GM21576 (cell line): ENCODE results near the gene ABCA1.
"Not testable (repeated sequence)": the region's sequence is repeated elsewhere in the genome, so short reads cannot be mapped to it uniquely, and the experiment has no call there.

Experiments
- ATAC-seq: cut with Tn5 transposase; IDR thresholded peaks from one replicate; pipeline ENCODE4 v1.9.1; 2021; ENCODE audit warnings: mild to moderate bottlenecking, moderate library complexity; ENCODE audit not compliant: unreplicated experiment

ABCA1 gene

DNA sequence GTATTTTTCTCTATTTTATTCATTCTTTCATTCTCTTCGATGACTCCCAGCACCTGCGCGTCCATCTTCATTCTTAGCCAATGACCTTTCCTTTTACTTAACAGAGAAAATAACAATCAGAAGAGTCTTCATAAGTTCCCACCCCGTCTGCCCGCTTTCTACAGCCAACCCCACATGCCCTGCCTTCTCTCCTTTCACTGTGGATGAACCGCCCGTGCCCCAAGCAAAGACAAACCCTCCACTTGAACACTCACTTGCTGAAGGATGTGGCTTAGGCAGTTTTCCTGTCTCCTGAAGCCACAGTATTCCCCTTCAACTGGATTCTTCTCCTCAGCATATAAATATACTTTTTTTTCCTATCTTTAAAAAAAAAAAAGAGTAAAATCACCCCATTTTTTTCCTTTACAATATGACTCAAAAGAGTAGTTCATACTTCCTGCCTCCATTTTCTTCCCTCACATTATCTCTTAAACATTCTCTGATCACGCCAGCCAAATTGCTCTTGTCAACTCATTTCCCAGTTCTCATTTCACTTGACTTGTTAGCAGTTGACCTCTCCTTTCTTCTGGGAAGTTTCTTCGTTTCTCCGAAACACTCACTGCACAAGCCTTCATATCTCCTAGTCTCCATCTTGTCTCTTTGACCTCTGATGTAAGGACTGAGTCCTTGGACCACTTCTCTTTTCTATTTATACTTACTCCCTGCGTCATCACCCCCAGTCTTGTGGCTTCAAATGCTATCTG lies 153.0 kb downstream of the ABCA1 start:
- peak; percentile 90 for ATAC-seq

DNA sequence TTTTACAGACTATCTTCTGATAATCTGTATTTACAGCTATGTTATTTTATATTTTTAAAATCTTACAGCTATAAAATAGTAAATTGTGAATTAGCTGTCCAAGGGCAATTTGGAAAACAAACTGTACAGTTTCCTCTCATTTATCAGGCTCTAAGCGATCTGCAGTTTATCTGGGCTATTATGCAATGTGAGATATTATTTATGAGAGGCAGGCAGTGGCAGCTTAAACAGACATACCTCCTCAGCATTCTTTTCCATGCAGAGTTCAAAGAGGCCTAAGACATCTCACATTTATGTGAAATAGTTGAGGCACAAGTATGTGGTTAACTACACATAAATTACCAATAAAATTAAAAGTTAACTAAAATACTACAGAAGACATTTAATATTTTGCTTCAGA lies 153.8 kb downstream of the ABCA1 start:
- ATAC-seq = no peak

GRCh38 chr9:104772714-104773510 lies 155.0 kb downstream of the ABCA1 start:
- peak; percentile 35 for ATAC-seq

DNA sequence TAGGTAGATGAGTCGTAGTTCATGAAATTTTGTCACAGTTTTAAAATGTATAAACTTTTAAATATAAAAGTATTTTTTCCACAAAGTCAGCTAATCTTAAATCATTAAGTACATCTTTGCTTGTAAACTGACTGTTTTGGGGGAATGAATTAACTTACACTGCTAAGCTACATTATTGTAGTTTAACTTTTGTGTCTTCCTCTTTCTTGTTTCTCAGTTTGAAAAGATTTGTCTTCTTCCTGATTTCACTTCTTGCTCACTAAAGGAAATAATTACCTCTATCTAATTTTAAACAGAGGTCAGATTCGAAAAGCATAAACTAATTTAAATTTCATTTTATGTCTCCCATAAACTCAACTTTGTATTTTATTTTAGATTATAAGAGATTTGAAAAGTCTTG lies 158.3 kb downstream of the ABCA1 start:
- ATAC-seq = peak; percentile 37

DNA sequence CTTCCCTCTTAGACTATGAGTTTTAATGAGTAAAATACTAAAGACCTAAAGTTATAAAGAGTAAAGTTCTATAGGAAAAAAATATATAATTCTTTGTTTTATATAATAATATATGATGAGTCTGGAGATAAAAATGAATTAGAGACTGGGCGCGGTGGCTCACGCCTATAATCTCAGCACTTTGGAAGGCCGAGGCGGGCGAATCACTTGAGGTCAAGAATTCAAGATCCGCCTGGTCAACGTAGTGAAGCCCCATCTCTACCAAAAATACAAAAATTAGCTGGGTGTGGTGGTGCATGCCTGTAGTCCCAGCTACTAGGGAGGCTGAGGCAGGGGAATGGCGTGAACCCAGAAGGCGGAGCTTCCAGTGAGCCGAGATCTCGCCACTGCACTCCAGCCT lies 158.9 kb downstream of the ABCA1 start:
- ATAC-seq = not testable (repeated sequence)

DNA sequence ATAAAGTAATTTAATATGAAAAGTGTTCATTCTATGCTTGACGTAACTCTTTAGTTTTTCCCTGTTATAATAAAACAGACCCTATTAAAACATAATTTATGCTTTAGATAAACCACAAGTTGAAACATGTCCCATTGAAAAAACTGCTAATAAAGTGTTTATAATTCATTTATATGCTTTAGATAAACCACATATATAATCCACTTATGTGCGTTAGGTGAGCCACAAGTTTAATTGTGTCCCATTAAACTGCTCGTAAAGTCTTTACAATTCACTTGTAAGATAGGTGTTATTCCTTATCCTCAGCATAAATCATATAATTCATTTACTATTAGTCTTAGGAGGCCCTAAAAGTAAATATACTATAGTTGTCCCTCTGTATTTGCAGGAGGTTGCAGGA lies 160.4 kb downstream of the ABCA1 start:
- ATAC-seq = no peak

GRCh38 chr9:104766025-104766424 lies 161.9 kb downstream of the ABCA1 start:
- no peak for ATAC-seq

DNA sequence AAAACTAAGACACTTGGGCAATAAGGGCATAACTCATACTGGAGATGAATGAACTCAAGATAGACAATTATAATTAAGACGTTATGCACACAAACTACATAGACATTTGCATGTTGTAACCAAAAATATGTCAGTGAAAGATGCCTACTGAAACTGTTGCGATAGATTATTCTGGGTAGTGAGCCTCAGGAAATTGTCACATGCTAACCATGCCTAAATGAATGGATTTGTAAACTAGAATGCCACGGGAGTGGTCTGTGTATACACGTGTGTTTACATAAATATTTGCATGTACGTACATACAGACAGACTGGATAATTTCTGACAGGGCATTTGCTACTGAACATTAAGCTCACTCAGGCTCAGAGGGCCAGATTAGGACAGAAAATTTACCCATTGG lies 162.8 kb downstream of the ABCA1 start:
- peak; percentile 42 for ATAC-seq

DNA sequence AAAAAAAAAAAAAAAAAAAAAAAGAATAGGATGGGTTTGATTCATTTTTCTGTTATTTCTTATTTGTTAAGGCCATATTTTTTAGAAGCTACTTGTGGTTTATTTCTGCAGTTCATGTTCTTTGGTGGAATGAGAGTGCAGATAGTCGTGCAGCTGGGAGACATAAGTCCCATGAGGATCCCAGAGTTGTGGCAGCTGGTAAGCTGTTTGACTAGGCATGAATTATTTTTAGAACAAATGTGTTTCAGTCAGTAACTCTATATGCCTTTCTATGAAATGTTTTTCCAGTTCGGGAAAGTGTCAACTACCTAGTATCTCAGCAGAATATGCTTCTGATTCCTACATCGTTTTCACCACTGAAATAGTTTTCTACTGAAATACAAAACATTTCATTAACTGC lies 169.0 kb downstream of the ABCA1 start:
- ATAC-seq = no peak

GRCh38 chr9:104750185-104750767 lies 177.7 kb downstream of the ABCA1 start:
- ATAC-seq = peak; percentile 31

DNA sequence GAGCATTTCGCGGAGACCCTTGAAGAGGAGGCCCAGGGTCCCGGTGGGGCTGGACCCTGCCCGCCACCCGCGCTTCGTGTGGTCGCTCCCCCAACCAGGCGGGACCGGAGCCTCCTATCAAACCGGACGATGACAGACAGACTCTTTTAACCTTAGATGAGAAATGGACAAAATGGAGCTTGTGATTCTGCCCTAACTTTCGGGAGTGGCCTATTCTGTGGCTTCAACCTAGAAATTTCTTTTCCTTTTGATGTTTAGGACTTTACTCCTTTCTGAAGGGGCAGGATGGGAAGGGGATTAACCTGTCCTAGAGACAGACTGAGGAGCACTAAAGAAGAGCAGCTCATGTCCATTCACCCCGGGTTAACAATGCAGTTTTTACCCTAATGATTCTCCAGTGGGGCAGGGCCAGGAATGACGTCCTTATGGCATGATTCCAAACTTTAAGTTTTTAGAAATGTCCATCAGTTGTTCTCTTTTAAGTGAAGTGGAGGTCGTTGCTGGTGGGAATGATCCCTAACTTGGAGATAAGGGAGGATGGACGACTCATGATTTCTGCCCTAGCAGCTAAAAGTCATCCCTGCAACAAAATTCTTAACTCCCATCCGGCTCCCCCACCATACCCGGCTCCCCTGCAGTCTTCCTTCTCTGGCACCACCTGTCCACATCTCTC lies 179.5 kb downstream of the ABCA1 start:
- no peak for ATAC-seq

GRCh38 chr9:104747565-104748358 lies 180.2 kb downstream of the ABCA1 start, which contains the start of gene NIPSNAP3A:
NIPSNAP3A (plus strand) TSS chr9:104747683; CDS start chr9:104747793, 110 bp downstream.
- peak; percentile 86 for ATAC-seq

- no peak for ATAC-seq
Observed at GRCh38 chr9:104747245-104747564, 180.8 kb downstream of the ABCA1 start.

DNA sequence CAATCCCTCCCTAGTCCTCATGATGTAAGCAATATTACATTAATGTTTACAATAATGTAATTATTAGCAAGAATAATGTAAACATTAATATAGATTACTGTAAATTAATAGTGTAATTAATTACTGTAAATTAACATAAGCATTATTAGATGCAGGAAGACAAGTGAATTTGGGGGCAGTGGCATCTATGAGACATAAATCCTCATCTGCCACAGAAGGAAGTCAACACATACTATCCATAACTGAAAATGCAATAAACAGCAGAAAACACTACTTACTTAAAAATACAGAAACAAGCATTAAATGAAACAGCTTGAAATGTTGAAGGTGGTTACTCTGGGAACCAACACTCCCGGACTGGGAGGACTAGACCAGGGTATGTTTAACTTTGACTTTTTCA lies 181.2 kb downstream of the ABCA1 start:
- no peak for ATAC-seq

DNA sequence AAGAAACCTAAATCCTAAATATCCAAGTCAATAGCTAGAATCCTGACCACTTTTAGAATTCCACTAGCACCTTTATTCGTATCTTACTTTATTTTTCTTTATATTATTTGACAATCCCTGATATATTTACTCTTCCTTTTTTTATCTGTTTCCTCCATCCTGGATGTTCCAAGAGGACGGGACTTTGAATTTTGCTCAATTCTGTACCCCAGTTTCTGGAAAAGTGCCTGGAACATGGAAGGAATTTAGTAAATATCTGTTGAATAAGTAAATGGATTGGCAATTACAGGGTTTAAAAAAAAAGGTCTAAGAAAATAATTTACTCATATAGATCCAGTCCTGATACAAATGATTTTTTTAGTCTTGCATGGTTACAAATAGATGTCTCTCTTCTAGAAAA lies 181.7 kb downstream of the ABCA1 start:
- no peak for ATAC-seq

- no peak for ATAC-seq
Observed at GRCh38 chr9:104745852-104746251, 182.1 kb downstream of the ABCA1 start.

DNA sequence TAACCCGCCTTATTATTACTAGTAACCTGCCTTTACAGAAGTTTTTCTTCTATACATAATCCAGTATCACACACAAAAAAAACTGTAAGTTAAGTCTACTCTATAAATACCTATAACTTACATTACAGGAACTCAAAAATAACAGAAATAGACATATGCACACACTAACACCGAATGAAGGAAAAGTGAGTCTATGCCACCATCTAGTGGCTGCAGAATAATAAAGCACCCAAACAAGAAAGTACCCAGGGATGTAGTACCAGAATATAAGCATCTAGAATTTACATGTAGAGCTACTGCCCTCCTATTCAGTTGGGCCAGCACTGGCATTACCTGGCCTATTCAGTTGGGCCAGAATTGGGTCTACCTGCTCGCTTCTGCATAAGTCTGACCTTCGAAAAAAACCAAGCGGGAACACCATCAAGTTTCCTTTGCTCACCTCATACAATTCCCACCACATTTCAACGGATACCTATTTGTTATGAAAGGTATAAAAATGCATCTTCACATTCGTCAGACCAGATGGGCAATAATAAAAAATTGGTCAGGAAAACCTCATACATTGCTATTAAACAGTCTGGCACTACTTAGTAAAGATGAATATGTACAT lies 184.5 kb downstream of the ABCA1 start:
- ATAC-seq = peak; percentile 38

- ATAC-seq = no peak
Observed at GRCh38 chr9:104740621-104741020, 187.3 kb downstream of the ABCA1 start.

DNA sequence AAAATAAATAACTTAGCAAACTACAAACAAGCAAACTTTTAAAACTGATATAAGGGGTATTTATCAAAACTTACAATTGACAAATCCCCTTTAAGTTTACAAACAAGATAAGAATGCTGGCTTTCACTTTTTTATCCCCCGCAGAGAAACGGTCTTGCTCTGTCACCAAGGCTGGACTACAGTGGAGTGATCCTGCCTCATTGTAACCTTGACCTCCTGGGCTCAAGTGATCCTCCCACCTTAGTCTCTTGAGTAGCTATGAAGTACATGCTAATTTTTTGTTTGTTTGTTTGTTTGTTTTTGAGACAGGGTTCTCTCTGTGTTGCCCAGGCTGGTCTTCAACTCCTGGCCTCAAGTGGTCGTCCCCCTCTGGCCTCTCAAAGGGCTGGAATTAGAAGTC lies 189.5 kb downstream of the ABCA1 start:
- ATAC-seq = no peak
